Immature natural killer cell (primary cell): ENCODE results near the gene ITPRIPL2. TPM values are rescaled to one million over a fixed set of nuclear protein-coding genes. Genes with fewer than 3 reads are reported as not detected.

ENCODE experiments used
- DNase-seq, 3 donors: peaks; one replicate each; pipeline ENCODE4 v3.0.0; 2022; ENCODE audit warnings: mixed read lengths in 1 of 3
- H3K27ac Mint-ChIP-seq, 6 donors: one replicate each; pipeline ENCODE4 v1.8.0; 2020; ENCODE audit warnings: mixed read lengths in 6 of 6, mild to moderate bottlenecking in 5 of 6, inconsistent platforms in 4 of 6, moderate library complexity in 3 of 6
- H3K27me3 Mint-ChIP-seq, 3 donors: one replicate each; pipeline ENCODE4 v1.8.0; 2020 to 2021; ENCODE audit warnings: low read depth in 3 of 3, mild to moderate bottlenecking in 3 of 3, mixed read lengths in 3 of 3, moderate library complexity in 3 of 3, inconsistent platforms in 1 of 3
- H3K36me3 Mint-ChIP-seq, 3 donors: one replicate each; pipeline ENCODE4 v1.8.0; 2020; ENCODE audit warnings: mixed read lengths in 3 of 3, inconsistent platforms in 2 of 3, mild to moderate bottlenecking in 2 of 3
- H3K4me1 Mint-ChIP-seq, 2 donors: one replicate each; pipeline ENCODE4 v1.8.0; 2020; ENCODE audit warnings: inconsistent platforms in 2 of 2, mild to moderate bottlenecking in 2 of 2, mixed read lengths in 2 of 2, moderate library complexity in 1 of 2
- H3K4me3 Mint-ChIP-seq, 5 donors: one replicate each; pipeline ENCODE4 v1.8.0; 2020; ENCODE audit warnings: mild to moderate bottlenecking in 5 of 5, mixed read lengths in 5 of 5, inconsistent platforms in 3 of 5, moderate library complexity in 3 of 5
- H3K9me3 Mint-ChIP-seq, 6 donors: one replicate each; pipeline ENCODE4 v1.8.0; 2020; ENCODE audit warnings: mild to moderate bottlenecking in 6 of 6, mixed read lengths in 6 of 6, inconsistent platforms in 4 of 6, moderate library complexity in 3 of 6
- polyA plus RNA-seq, 3 donors: library from polyadenylated mRNA; unstranded; fragments of 300-500 nt; fragmentation: Illumina TruSeq; gene quantifications; one replicate each; pipeline ENCODE4 v1.2.3, GENCODE V29; 2021

Gene ITPRIPL2
- under 1 TPM in 2 of 3 donors, not detected in 1; 0.59 to 0.90 TPM for polyA plus RNA-seq

- peaks cover 2 to 8% of the 10 kb centered on the region in 2 donors for H3K4me1 Mint-ChIP-seq
- no peaks in the 10 kb centered on the region for H3K36me3 Mint-ChIP-seq
- no peaks in the 10 kb centered on the region for H3K9me3 Mint-ChIP-seq
- H3K4me3 Mint-ChIP-seq = peak within 1 kb of the TSS in 2 of 5 donors; percentile 24 to 74
- peaks cover 0 to 7% (median 7%) of the 10 kb centered on the region in 3 donors for H3K27me3 Mint-ChIP-seq
- DNase-seq = no peak
- peak within 1 kb of the TSS in 1 of 6 donors; percentile 49 for H3K27ac Mint-ChIP-seq
These were observed at the start of gene ITPRIPL2 for GRCh38 chr16:19113577-19114358. Gene ITPRIPL2, plus strand, starts transcription at chr16:19113964. Its CDS starts 498 bp downstream, at chr16:19114462.

- Mint-ChIP-seq H3K27ac (peak overlapping the region; percentile 95 to 99 (median 98)), H3K27me3 (peaks cover 11 to 21% (median 17%) of the 10 kb centered on the region in 3 donors), H3K4me3 (peak overlapping the region; percentile 92 to 97 (median 94))
These were observed 46.8 kb upstream of the ITPRIPL2 start for GRCh38 chr16:19066988-19067348.

GRCh38 chr16:19067349-19068236 is 46.2 kb upstream of the ITPRIPL2 start, which contains the start of gene COQ7:
Gene COQ7, plus strand, starts transcription at chr16:19067614. Its CDS starts 51 bp downstream, at chr16:19067665.
- peak; percentile 98 to 100 (median 99) for DNase-seq
- Mint-ChIP-seq H3K4me3 (peak within 1 kb of the TSS; percentile 92 to 97 (median 94)), H3K27ac (peak within 1 kb of the TSS; percentile 95 to 99 (median 98)), H3K9me3 (peaks cover 0 to 2% (median 0%) of the 10 kb centered on the region in 6 donors), H3K4me1 (peaks cover 12 to 24% of the 10 kb centered on the region in 2 donors), H3K36me3 (peaks cover 0 to 4% (median 4%) of the 10 kb centered on the region in 3 donors), H3K27me3 (peaks cover 11 to 21% (median 17%) of the 10 kb centered on the region in 3 donors)

More at GRCh38 chr16:19066988-19067348, 46.8 kb upstream of the ITPRIPL2 start:
- no peak for DNase-seq
- H3K9me3 Mint-ChIP-seq = peaks cover 0 to 2% (median 0%) of the 10 kb centered on the region in 6 donors
- peaks cover 12 to 24% of the 10 kb centered on the region in 2 donors for H3K4me1 Mint-ChIP-seq
- peaks cover 0 to 4% (median 2%) of the 10 kb centered on the region in 3 donors for H3K36me3 Mint-ChIP-seq

- H3K4me3 Mint-ChIP-seq = peak overlapping the region; percentile 92 to 97 (median 94)
- H3K4me1 Mint-ChIP-seq = peaks cover 12 to 24% of the 10 kb centered on the region in 2 donors
- H3K27ac Mint-ChIP-seq = peak overlapping the region; percentile 95 to 99 (median 98)
- no peak for DNase-seq
- H3K9me3 Mint-ChIP-seq = no peaks in the 10 kb centered on the region
- H3K27me3 Mint-ChIP-seq = peaks cover 11 to 18% (median 17%) of the 10 kb centered on the region in 3 donors
- H3K36me3 Mint-ChIP-seq = peaks cover 0 to 6% (median 4%) of the 10 kb centered on the region in 3 donors
These were observed 45.4 kb upstream of the ITPRIPL2 start for GRCh38 chr16:19068237-19068815.

GRCh38 chr16:19071811-19072777 is 41.7 kb upstream of the ITPRIPL2 start:
- peak; percentile 15 to 27 (median 22) for DNase-seq
- peaks cover 4 to 20% (median 12%) of the 10 kb centered on the region in 3 donors for H3K36me3 Mint-ChIP-seq
- peaks cover 12 to 17% of the 10 kb centered on the region in 2 donors for H3K4me1 Mint-ChIP-seq
- no peaks in the 10 kb centered on the region for H3K9me3 Mint-ChIP-seq
- peaks cover 14 to 16% (median 16%) of the 10 kb centered on the region in 3 donors for H3K27me3 Mint-ChIP-seq
- no peak overlapping the region for H3K4me3 Mint-ChIP-seq
- peak overlapping the region in 2 of 6 donors; percentile 27 to 47 for H3K27ac Mint-ChIP-seq

- no peaks in the 10 kb centered on the region for H3K9me3 Mint-ChIP-seq
- no peak overlapping the region for H3K27ac Mint-ChIP-seq
- H3K4me1 Mint-ChIP-seq = peaks cover 3 to 6% of the 10 kb centered on the region in 2 donors
These were observed 40.4 kb upstream of the ITPRIPL2 start for GRCh38 chr16:19073344-19073743.

GRCh38 chr16:19073863-19074262 is 39.9 kb upstream of the ITPRIPL2 start:
- Mint-ChIP-seq H3K27me3 (peaks cover 2 to 4% (median 4%) of the 10 kb centered on the region in 3 donors), H3K4me3 (no peak overlapping the region), H3K36me3 (peaks cover 4 to 30% (median 21%) of the 10 kb centered on the region in 3 donors), H3K27ac (no peak overlapping the region), H3K4me1 (peaks cover under 1 to 2% of the 10 kb centered on the region in 2 donors), H3K9me3 (no peaks in the 10 kb centered on the region)
- DNase-seq = no peak

More at GRCh38 chr16:19073344-19073743, 40.4 kb upstream of the ITPRIPL2 start:
- H3K4me3 Mint-ChIP-seq = no peak overlapping the region
- peaks cover 4 to 26% (median 17%) of the 10 kb centered on the region in 3 donors for H3K36me3 Mint-ChIP-seq
- DNase-seq = no peak
- peaks cover 4 to 5% (median 4%) of the 10 kb centered on the region in 3 donors for H3K27me3 Mint-ChIP-seq

GRCh38 chr16:19075511-19075910 is 38.3 kb upstream of the ITPRIPL2 start:
- H3K27ac Mint-ChIP-seq = no peak overlapping the region
- H3K4me1 Mint-ChIP-seq = no peaks in the 10 kb centered on the region
- no peak for DNase-seq
- H3K4me3 Mint-ChIP-seq = no peak overlapping the region
- H3K27me3 Mint-ChIP-seq = peaks cover 0 to 4% (median 0%) of the 10 kb centered on the region in 3 donors
- H3K36me3 Mint-ChIP-seq = peaks cover 4 to 41% (median 21%) of the 10 kb centered on the region in 3 donors
- no peaks in the 10 kb centered on the region for H3K9me3 Mint-ChIP-seq

- peaks cover 7 to 49% (median 25%) of the 10 kb centered on the region in 3 donors for H3K36me3 Mint-ChIP-seq
- no peaks in the 10 kb centered on the region for H3K4me1 Mint-ChIP-seq
- no peak overlapping the region for H3K4me3 Mint-ChIP-seq
- H3K27ac Mint-ChIP-seq = no peak overlapping the region
- no peak for DNase-seq
- H3K27me3 Mint-ChIP-seq = peaks cover 0 to 3% (median 0%) of the 10 kb centered on the region in 3 donors
- H3K9me3 Mint-ChIP-seq = no peaks in the 10 kb centered on the region
These were observed 35.9 kb upstream of the ITPRIPL2 start for GRCh38 chr16:19077879-19078278.

GRCh38 chr16:19083670-19084069 is 30.1 kb upstream of the ITPRIPL2 start:
- Mint-ChIP-seq H3K27me3 (peaks cover 2 to 4% (median 2%) of the 10 kb centered on the region in 3 donors), H3K36me3 (peaks cover 6 to 25% (median 7%) of the 10 kb centered on the region in 3 donors), H3K27ac (no peak overlapping the region), H3K4me3 (no peak overlapping the region), H3K9me3 (no peaks in the 10 kb centered on the region), H3K4me1 (peaks cover 5 to 8% of the 10 kb centered on the region in 2 donors)
- DNase-seq = no peak

- Mint-ChIP-seq H3K27ac (no peak overlapping the region), H3K4me3 (no peak overlapping the region), H3K4me1 (peaks cover 5 to 8% of the 10 kb centered on the region in 2 donors), H3K27me3 (peaks cover 2 to 4% (median 2%) of the 10 kb centered on the region in 3 donors), H3K36me3 (peaks cover 3 to 21% (median 7%) of the 10 kb centered on the region in 3 donors), H3K9me3 (no peaks in the 10 kb centered on the region)
- no peak for DNase-seq
These were observed 29.6 kb upstream of the ITPRIPL2 start for GRCh38 chr16:19084139-19084538.

- H3K9me3 Mint-ChIP-seq = no peaks in the 10 kb centered on the region
- H3K4me3 Mint-ChIP-seq = no peak overlapping the region
- no peak for DNase-seq
- H3K4me1 Mint-ChIP-seq = peaks cover 5 to 8% of the 10 kb centered on the region in 2 donors
- peaks cover 3 to 15% (median 7%) of the 10 kb centered on the region in 3 donors for H3K36me3 Mint-ChIP-seq
- no peak overlapping the region for H3K27ac Mint-ChIP-seq
- H3K27me3 Mint-ChIP-seq = peaks cover 2 to 4% (median 2%) of the 10 kb centered on the region in 3 donors
These were observed 28.9 kb upstream of the ITPRIPL2 start for GRCh38 chr16:19084879-19085278.
